Liver (tissue), 9 donors: ENCODE results near the gene PPP1R16B. TPM values are rescaled to one million over a fixed set of nuclear protein-coding genes. Genes with fewer than 3 reads are reported as not detected.

ENCODE experiments used
- DNase-seq: peaks from one replicate; pipeline ENCODE4 v3.0.0-alpha.2; 2017; ENCODE audit warnings: low spot score
- H3K27ac ChIP-seq, 2 donors: one replicate each; pipeline ENCODE4 v1.7.0; 2013; ENCODE audit warnings: inconsistent platforms in 2 of 2, low read length in 2 of 2, control low read depth in 1 of 2, low read depth in 1 of 2, mild to moderate bottlenecking in 1 of 2
- H3K27me3 ChIP-seq, 4 donors: one replicate each; pipeline versions ENCODE4 v1.6.1 to v1.7.0; 2013; ENCODE audit warnings: low read length in 3 of 4, inconsistent platforms in 1 of 4, mild to moderate bottlenecking in 1 of 4, moderate library complexity in 1 of 4; ENCODE audit not compliant: control insufficient read depth in 4 of 4, insufficient read depth in 4 of 4
- H3K36me3 ChIP-seq, 4 donors: one replicate each; pipeline versions ENCODE4 v1.6.1 to v1.7.0; 2013; ENCODE audit warnings: low read length in 3 of 4, mild to moderate bottlenecking in 3 of 4, low read depth in 1 of 4, moderate library complexity in 1 of 4; ENCODE audit not compliant: control insufficient read depth in 4 of 4, insufficient read depth in 3 of 4
- H3K4me1 ChIP-seq, 4 donors: one replicate each; pipeline versions ENCODE4 v1.6.1 to v1.7.0; 2013; ENCODE audit warnings: low read length in 3 of 4, mild to moderate bottlenecking in 3 of 4, moderate library complexity in 1 of 4; ENCODE audit not compliant: control insufficient read depth in 4 of 4, insufficient read depth in 4 of 4
- H3K4me3 ChIP-seq, 3 donors: one replicate each; pipeline versions ENCODE4 v1.6.1 to v1.7.0; 2013; ENCODE audit warnings: low read length in 3 of 3, control low read depth in 1 of 3, low read depth in 1 of 3, mild to moderate bottlenecking in 1 of 3
- H3K9ac ChIP-seq, 2 donors: one replicate each; pipeline ENCODE4 v1.7.0; 2013; ENCODE audit warnings: low read length in 2 of 2, mild to moderate bottlenecking in 2 of 2, moderate library complexity in 2 of 2, control low read depth in 1 of 2, low read depth in 1 of 2
- H3K9me3 ChIP-seq, 4 donors: one replicate each; pipeline versions ENCODE4 v1.6.1 to v1.7.0; 2013; ENCODE audit warnings: low read length in 3 of 4; ENCODE audit not compliant: control insufficient read depth in 4 of 4
- EGR1 ChIP-seq, 2 donors: IDR thresholded peaks; 2 replicates each; pipeline ENCODE4 v1.6.1; 2016 to 2018; ENCODE audit warnings: antibody characterized with exemption in 2 of 2, low read depth in 2 of 2
- FOXA2 ChIP-seq: IDR thresholded peaks from 2 replicates; pipeline ENCODE4 v1.6.1; 2016; ENCODE audit warnings: antibody characterized with exemption
- HNF4A ChIP-seq, 2 donors: conservative IDR thresholded peaks; 2 replicates each; pipeline ENCODE4 v1.6.1; 2016; ENCODE audit warnings: antibody characterized with exemption in 2 of 2, mild to moderate bottlenecking in 2 of 2
- HNF4G ChIP-seq: IDR thresholded peaks from 2 replicates; pipeline ENCODE4 v1.6.1; 2016; ENCODE audit warnings: antibody characterized with exemption
- JUND ChIP-seq, 2 donors: IDR thresholded peaks; 2 replicates each; pipeline ENCODE4 v1.6.1; 2016; ENCODE audit warnings: antibody characterized with exemption in 2 of 2
- NR2F2 ChIP-seq: IDR thresholded peaks from 2 replicates; pipeline ENCODE4 v1.6.1; 2016; ENCODE audit warnings: antibody characterized with exemption
- RAD21 ChIP-seq, 2 donors: IDR thresholded peaks; 2 replicates each; pipeline ENCODE4 v1.6.1; 2016; ENCODE audit warnings: antibody characterized with exemption in 2 of 2, mild to moderate bottlenecking in 2 of 2
- RXRA ChIP-seq, 2 donors: IDR thresholded peaks; 2 replicates each; pipeline ENCODE4 v1.6.1; 2017 to 2018; ENCODE audit warnings: antibody characterized with exemption in 2 of 2, mild to moderate bottlenecking in 1 of 2
- SP1 ChIP-seq: IDR thresholded peaks from 2 replicates; pipeline ENCODE4 v1.6.1; 2018; ENCODE audit warnings: antibody characterized with exemption, mild to moderate bottlenecking
- TAF1 ChIP-seq: conservative IDR thresholded peaks from 2 replicates; pipeline ENCODE4 v1.6.1; 2016; ENCODE audit warnings: antibody characterized with exemption, mild to moderate bottlenecking
- YY1 ChIP-seq: IDR thresholded peaks from 2 replicates; pipeline ENCODE4 v1.6.1; 2016; ENCODE audit warnings: antibody characterized with exemption, mild to moderate bottlenecking
- WGBS: extraction: QIAGEN DNeasy Blood & Tissue Kit; methylation state at CpG from one replicate; pipeline ENCODE4 v1.1.7; 2013; 5-methylcytosine and 5-hydroxymethylcytosine counted together
- polyA plus RNA-seq, 2 donors: library from polyadenylated mRNA; stranded (reverse) in 1 of 2; unstranded in 1 of 2; fragments of 200-250 nt in 1 of 2; fragments of >200 nt in 1 of 2; fragmentation: Nextera tagmentation in 1 of 2; extraction: Ambion mirVana in 1 of 2; gene quantifications; one replicate each; pipeline versions ENCODE4 v1.2.1 to v1.2.3, GENCODE V29; 2013 to 2015
- total RNA-seq, 2 donors: library from RNA; depleted of rRNA; stranded (reverse); fragments of >200 nt; gene quantifications; one replicate each; pipeline ENCODE4 v1.2.3, GENCODE V29; 2014
- TF ChIP-seq, protein P1 (sequence below): fragments of 150-350 bp; IDR thresholded peaks from 2 replicates; pipeline ENCODE4 v1.5.1; 2017; ENCODE audit warnings: improper control_type of control experiment, low read depth, low read length; ENCODE audit not compliant: missing input control
- TF ChIP-seq, protein P2 (sequence below): IDR thresholded peaks from 2 replicates; pipeline ENCODE4 v1.6.1; 2016; ENCODE audit warnings: antibody characterized with exemption
- TF ChIP-seq, protein P3 (sequence below): IDR thresholded peaks from 2 replicates; pipeline ENCODE4 v1.6.1; 2016; ENCODE audit warnings: antibody characterized with exemption
- TF ChIP-seq, protein P4 (sequence below): IDR thresholded peaks from 2 replicates; pipeline ENCODE4 v1.6.1; 2016; ENCODE audit warnings: antibody characterized with exemption, mild to moderate bottlenecking
- donor health status: healthy.
- donor health status: healthy.
- donor health status: healthy.
- donor health status: healthy.
- donor health status: healthy.

PPP1R16B gene
- total and polyA plus RNA-seq, 4 donors, result 0.84 to 5.7 (median 1.2) TPM

DNA sequence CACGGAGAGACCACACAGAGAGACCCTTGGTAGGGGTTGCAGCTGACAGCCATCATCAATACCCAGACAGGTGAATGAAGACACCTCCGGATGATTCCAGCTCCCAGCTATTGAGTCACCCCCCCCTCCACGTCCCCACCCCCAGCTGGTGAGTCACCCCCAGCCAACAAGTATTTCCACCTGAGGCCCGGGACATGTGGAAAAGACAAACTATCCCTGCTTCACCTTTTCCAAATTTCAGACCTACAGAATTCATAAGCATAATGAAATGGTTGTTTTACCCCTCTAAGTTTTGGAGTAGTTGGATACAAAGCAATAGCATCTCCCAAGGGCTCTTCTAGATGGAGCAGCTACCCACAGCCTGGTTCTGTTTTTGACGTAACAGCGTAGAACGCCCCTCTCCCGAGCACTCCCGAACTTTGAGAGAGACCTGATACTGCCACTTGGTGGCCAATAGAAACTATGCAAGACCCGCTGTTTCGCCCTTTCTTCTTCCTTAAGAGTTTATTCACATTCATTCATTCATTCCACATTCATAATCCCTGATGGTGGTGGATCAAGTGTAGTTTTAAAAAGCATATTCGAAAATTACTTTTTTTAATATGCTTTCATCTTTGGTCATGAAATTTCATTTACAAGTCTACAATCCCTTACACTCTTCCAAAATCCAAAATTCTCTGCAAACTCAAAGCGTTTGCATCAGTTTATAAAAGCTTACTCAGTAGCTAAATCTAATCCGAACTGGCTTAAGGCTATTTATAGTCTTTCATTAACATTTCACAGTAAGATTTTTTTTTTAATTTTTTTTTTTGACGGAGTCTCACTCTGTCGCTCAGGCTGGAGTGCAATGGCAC lies 15.1 kb upstream of the PPP1R16B start:
- H3K36me3 ChIP-seq, result no peaks in the 10 kb centered on the region
- no peak overlapping the region for H3K4me3 ChIP-seq
- H3K27ac ChIP-seq, result no peak overlapping the region
- DNase-seq, result no peak
- H3K27me3 ChIP-seq, result no peaks in the 10 kb centered on the region
- TF ChIP-seq RAD21 (IDR thresholded peaks at IDR 0.05) (peak; percentile 59 to 72), FOXA2 (no peak), SP1 (no peak)
- TF ChIP-seq, protein P1, sequence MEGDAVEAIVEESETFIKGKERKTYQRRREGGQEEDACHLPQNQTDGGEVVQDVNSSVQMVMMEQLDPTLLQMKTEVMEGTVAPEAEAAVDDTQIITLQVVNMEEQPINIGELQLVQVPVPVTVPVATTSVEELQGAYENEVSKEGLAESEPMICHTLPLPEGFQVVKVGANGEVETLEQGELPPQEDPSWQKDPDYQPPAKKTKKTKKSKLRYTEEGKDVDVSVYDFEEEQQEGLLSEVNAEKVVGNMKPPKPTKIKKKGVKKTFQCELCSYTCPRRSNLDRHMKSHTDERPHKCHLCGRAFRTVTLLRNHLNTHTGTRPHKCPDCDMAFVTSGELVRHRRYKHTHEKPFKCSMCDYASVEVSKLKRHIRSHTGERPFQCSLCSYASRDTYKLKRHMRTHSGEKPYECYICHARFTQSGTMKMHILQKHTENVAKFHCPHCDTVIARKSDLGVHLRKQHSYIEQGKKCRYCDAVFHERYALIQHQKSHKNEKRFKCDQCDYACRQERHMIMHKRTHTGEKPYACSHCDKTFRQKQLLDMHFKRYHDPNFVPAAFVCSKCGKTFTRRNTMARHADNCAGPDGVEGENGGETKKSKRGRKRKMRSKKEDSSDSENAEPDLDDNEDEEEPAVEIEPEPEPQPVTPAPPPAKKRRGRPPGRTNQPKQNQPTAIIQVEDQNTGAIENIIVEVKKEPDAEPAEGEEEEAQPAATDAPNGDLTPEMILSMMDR, result peak; percentile 56
- no peaks in the 10 kb centered on the region for H3K9me3 ChIP-seq
- no peak overlapping the region for H3K9ac ChIP-seq
- H3K4me1 ChIP-seq, result peaks cover 0 to 4% (median 0%) of the 10 kb centered on the region in 4 donors
- WGBS, result 42% methylated on average over 16 of the region's 16 CpGs

DNA sequence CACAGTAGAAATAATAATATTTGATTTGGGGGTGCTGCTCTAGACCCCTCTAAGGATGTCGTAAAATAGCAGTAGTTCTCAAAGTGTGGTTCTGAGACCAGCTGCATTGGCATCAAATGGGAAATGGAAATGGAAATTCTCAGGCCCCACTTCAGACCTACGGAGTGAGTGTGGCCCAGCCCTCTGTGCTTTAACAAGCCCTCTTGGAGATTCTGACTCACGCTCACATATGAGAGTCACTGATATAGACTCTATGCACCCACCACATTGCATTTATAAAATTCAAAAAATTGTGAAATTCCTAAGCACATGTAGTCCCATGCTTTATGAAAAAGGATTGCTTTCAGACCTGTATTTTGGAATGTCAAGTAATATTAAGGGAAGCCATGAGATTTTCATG lies 14.2 kb upstream of the PPP1R16B start:
- 78% methylated on average over 3 of the region's 3 CpGs for WGBS
- no peak overlapping the region for H3K4me3 ChIP-seq
- H3K9me3 ChIP-seq, result no peaks in the 10 kb centered on the region
- H3K4me1 ChIP-seq, result peaks cover 0 to 4% (median 0%) of the 10 kb centered on the region in 4 donors
- TF ChIP-seq HNF4A (conservative IDR thresholded peaks at IDR 0.05) (no peak), EGR1 (IDR thresholded peaks at IDR 0.05; ENCODE audit: low read depth in 2 of 2) (no peak), NR2F2 (no peak), FOXA2 (no peak), RAD21 (IDR thresholded peaks at IDR 0.05) (no peak), YY1 (no peak), RXRA (IDR thresholded peaks at IDR 0.05) (no peak), JUND (IDR thresholded peaks at IDR 0.05) (no peak), HNF4G (no peak), TAF1 (no peak), SP1 (no peak)
- TF ChIP-seq, protein P2, sequence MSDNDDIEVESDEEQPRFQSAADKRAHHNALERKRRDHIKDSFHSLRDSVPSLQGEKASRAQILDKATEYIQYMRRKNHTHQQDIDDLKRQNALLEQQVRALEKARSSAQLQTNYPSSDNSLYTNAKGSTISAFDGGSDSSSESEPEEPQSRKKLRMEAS, result no peak
- TF ChIP-seq, protein P1, result no peak
- TF ChIP-seq, protein P3, sequence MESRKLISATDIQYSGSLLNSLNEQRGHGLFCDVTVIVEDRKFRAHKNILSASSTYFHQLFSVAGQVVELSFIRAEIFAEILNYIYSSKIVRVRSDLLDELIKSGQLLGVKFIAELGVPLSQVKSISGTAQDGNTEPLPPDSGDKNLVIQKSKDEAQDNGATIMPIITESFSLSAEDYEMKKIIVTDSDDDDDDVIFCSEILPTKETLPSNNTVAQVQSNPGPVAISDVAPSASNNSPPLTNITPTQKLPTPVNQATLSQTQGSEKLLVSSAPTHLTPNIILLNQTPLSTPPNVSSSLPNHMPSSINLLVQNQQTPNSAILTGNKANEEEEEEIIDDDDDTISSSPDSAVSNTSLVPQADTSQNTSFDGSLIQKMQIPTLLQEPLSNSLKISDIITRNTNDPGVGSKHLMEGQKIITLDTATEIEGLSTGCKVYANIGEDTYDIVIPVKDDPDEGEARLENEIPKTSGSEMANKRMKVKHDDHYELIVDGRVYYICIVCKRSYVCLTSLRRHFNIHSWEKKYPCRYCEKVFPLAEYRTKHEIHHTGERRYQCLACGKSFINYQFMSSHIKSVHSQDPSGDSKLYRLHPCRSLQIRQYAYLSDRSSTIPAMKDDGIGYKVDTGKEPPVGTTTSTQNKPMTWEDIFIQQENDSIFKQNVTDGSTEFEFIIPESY, result no peak
- TF ChIP-seq, protein P4, sequence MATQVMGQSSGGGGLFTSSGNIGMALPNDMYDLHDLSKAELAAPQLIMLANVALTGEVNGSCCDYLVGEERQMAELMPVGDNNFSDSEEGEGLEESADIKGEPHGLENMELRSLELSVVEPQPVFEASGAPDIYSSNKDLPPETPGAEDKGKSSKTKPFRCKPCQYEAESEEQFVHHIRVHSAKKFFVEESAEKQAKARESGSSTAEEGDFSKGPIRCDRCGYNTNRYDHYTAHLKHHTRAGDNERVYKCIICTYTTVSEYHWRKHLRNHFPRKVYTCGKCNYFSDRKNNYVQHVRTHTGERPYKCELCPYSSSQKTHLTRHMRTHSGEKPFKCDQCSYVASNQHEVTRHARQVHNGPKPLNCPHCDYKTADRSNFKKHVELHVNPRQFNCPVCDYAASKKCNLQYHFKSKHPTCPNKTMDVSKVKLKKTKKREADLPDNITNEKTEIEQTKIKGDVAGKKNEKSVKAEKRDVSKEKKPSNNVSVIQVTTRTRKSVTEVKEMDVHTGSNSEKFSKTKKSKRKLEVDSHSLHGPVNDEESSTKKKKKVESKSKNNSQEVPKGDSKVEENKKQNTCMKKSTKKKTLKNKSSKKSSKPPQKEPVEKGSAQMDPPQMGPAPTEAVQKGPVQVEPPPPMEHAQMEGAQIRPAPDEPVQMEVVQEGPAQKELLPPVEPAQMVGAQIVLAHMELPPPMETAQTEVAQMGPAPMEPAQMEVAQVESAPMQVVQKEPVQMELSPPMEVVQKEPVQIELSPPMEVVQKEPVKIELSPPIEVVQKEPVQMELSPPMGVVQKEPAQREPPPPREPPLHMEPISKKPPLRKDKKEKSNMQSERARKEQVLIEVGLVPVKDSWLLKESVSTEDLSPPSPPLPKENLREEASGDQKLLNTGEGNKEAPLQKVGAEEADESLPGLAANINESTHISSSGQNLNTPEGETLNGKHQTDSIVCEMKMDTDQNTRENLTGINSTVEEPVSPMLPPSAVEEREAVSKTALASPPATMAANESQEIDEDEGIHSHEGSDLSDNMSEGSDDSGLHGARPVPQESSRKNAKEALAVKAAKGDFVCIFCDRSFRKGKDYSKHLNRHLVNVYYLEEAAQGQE, result no peak
- no peak for DNase-seq
- no peaks in the 10 kb centered on the region for H3K27me3 ChIP-seq
- no peaks in the 10 kb centered on the region for H3K36me3 ChIP-seq
- H3K9ac ChIP-seq, result no peak overlapping the region
- H3K27ac ChIP-seq, result no peak overlapping the region
